Superior temporal gyrus (tissue), 1 donor: ENCODE data around the gene CIC.
"Not testable (repeated sequence)": the region's sequence is repeated elsewhere in the genome, so short reads cannot be mapped to it uniquely, and the experiment has no call there.

Source experiments
- DNase-seq: peaks from one replicate; pipeline ENCODE4 v3.0.0-alpha.2; 2016; ENCODE audit errors: extremely low spot score

The CIC gene

GRCh38 chr19:42255766-42256745 lies 13.0 kb upstream of the CIC start:
- DNase-seq = peak; percentile 80

GRCh38 chr19:42257842-42258241 lies 11.2 kb upstream of the CIC start:
- DNase-seq = not testable (repeated sequence)

- DNase-seq = no peak
Measured at GRCh38 chr19:42261763-42262162, 7.3 kb upstream of the CIC start.

GRCh38 chr19:42266105-42266504 lies 2.9 kb upstream of the CIC start:
- peak; percentile 3 for DNase-seq

- not testable (repeated sequence) for DNase-seq
Measured at GRCh38 chr19:42266928-42267603, 2.0 kb upstream of the CIC start.

- no peak for DNase-seq
Measured at GRCh38 chr19:42267644-42268141, 1.4 kb upstream of the CIC start.

DNA sequence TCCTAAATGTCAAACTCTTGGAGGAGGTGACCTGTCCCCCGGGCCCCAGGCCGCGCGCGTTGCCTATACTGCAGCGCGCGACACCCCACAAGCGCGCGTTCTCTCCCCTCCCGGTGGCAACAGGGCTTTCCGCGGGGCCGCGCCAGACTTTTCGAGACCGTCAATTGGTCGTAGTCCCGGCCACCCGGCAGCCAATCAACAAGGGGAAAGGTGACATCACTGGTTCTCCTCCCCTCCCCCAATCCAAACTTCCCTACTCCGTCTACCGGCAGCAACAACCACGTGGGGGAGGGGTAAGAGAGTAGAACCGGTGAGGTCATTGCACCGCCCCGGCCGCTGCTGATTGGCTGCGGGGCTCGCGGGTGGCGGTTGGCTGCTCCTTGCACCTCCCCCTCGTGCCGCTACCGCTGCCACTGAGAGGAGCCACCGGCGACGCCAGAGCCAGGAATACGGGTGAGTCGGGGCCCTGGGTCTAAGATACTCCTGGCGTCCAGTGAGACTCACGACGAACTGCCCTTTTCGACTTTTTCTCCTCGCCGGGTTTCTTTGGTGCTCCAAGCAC lies 829 bp upstream of the CIC start:
- peak; percentile 100 for DNase-seq

- no peak for DNase-seq
Measured at GRCh38 chr19:42269478-42270345, 660 bp downstream of the CIC start.

GRCh38 chr19:42270346-42271044 lies 1.4 kb downstream of the CIC start:
- peak; percentile 65 for DNase-seq

- DNase-seq = no peak
Measured at GRCh38 chr19:42271045-42271419, 2.0 kb downstream of the CIC start.

GRCh38 chr19:42271861-42272534 lies 2.9 kb downstream of the CIC start:
- no peak for DNase-seq

GRCh38 chr19:42272535-42272897 lies 3.5 kb downstream of the CIC start:
- DNase-seq = no peak

DNA sequence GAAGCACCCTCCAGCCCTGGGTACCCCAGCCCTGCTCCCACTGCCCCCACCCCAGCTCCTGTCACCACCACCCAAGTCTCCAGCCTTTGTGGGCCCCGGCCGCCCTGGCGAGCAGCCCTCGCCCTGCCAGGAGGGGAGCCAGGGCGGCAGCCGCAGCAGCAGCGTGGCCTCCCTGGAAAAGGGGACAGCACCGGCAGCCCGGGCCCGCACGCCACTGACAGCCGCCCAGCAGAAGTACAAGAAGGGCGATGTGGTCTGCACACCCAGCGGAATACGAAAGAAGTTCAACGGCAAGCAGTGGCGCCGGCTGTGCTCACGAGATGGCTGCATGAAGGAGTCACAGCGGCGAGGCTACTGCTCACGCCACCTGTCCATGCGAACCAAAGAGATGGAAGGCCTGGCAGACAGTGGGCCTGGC lies 3.9 kb downstream of the CIC start:
- DNase-seq = no peak

GRCh38 chr19:42273407-42274064 lies 4.5 kb downstream of the CIC start:
- no peak for DNase-seq

- no peak for DNase-seq
Measured at GRCh38 chr19:42274065-42274682, 5.1 kb downstream of the CIC start.

DNA sequence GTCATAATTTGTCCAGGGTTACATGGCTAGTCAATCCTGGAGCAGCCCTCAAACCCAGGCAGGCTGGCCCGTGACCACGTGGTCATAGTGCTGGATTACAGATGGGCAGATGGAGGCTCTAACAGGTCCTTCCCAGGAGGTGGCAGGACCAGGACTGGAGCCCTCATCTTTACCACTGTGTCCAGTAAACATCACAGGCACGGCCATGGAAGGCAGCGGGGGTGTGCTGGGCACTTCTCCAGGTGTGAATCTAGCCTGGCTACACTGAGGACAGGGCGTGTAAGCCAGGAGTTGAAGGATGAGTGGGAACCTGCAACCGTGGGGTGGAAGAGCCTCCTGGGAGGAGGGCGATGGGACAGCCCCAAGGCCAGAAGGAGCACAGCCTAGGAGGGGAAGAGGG lies 6.1 kb downstream of the CIC start:
- DNase-seq = no peak

GRCh38 chr19:42275517-42275916 lies 6.5 kb downstream of the CIC start:
- no peak for DNase-seq

DNA sequence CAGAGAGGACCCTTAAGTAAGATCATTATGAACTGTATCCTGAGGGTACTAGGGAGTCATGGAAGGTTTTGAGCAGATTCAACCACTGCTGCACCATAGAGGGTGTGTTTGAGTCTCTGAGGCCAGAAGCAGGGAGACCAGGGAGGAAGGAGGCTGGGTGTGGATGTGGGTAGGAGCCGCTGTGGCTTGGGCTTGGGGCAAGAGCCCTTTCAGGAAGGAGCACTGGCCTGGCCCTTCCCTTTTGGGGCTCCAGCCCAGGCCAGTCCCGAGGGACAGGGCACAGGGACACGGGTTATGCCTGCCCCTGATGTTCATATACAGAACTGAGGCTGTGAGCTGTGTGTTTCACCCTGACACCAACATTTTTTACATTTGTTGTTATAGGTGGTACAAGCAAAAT lies 7.2 kb downstream of the CIC start:
- no peak for DNase-seq

- DNase-seq = no peak
Measured at GRCh38 chr19:42276821-42277220, 7.8 kb downstream of the CIC start.
